Thymus (tissue), 11 donors: ENCODE measurements around the gene LBH. TPM values are rescaled to one million over a fixed set of nuclear protein-coding genes. Genes with fewer than 3 reads are reported as not detected.

ENCODE experiments used
- DNase-seq, 9 donors: peaks; one replicate each; pipeline ENCODE4 v3.0.0-alpha.2; 2013; ENCODE audit warnings: low spot score in 9 of 9, low read depth in 6 of 9, missing footprints in 1 of 9
- H3K27ac ChIP-seq, 2 donors: one replicate each; pipeline ENCODE4 v1.5.1; 2013; ENCODE audit warnings: control low read depth in 1 of 2, low read depth in 1 of 2, low read length in 1 of 2, mild to moderate bottlenecking in 1 of 2, moderate library complexity in 1 of 2
- H3K27me3 ChIP-seq, 2 donors: one replicate each; pipeline ENCODE4 v1.5.1; 2013; ENCODE audit warnings: low read length in 1 of 2; ENCODE audit not compliant: control insufficient read depth in 2 of 2, insufficient read depth in 1 of 2
- H3K36me3 ChIP-seq, 2 donors: one replicate each; pipeline ENCODE4 v1.5.1; 2013; ENCODE audit warnings: low read length in 1 of 2, mild to moderate bottlenecking in 1 of 2, moderate library complexity in 1 of 2; ENCODE audit not compliant: control insufficient read depth in 2 of 2, insufficient read depth in 2 of 2
- H3K4me1 ChIP-seq, 2 donors: one replicate each; pipeline ENCODE4 v1.5.1; 2013; ENCODE audit warnings: low read length in 2 of 2; ENCODE audit not compliant: control insufficient read depth in 2 of 2, insufficient read depth in 2 of 2
- H3K4me3 ChIP-seq, 2 donors: one replicate each; pipeline ENCODE4 v1.5.1; 2013; ENCODE audit warnings: low read length in 2 of 2, control low read depth in 1 of 2, mild to moderate bottlenecking in 1 of 2
- H3K9me3 ChIP-seq, 2 donors: one replicate each; pipeline ENCODE4 v1.5.1; 2013; ENCODE audit warnings: low read length in 1 of 2, mild to moderate bottlenecking in 1 of 2; ENCODE audit not compliant: control insufficient read depth in 2 of 2, insufficient read depth in 1 of 2
- WGBS: extraction: QIAGEN DNeasy Blood & Tissue Kit; methylation state at CpG from one replicate; pipeline ENCODE4 v1.1.7; 2013; 5-methylcytosine and 5-hydroxymethylcytosine counted together
- polyA plus RNA-seq: library from polyadenylated mRNA; stranded (reverse); fragments of 200-250 nt; gene quantifications from one replicate; pipeline ENCODE4 v1.2.3, GENCODE V29; 2013
- total RNA-seq: library from RNA; stranded (reverse); fragments of 120-200 nt; gene quantifications from one replicate; pipeline ENCODE4 v1.2.4, GENCODE V29; 2013
- donor health status: healthy.

Gene LBH
- total and polyA plus RNA-seq, 2 donors, result 88.9 to 149 TPM

DNA sequence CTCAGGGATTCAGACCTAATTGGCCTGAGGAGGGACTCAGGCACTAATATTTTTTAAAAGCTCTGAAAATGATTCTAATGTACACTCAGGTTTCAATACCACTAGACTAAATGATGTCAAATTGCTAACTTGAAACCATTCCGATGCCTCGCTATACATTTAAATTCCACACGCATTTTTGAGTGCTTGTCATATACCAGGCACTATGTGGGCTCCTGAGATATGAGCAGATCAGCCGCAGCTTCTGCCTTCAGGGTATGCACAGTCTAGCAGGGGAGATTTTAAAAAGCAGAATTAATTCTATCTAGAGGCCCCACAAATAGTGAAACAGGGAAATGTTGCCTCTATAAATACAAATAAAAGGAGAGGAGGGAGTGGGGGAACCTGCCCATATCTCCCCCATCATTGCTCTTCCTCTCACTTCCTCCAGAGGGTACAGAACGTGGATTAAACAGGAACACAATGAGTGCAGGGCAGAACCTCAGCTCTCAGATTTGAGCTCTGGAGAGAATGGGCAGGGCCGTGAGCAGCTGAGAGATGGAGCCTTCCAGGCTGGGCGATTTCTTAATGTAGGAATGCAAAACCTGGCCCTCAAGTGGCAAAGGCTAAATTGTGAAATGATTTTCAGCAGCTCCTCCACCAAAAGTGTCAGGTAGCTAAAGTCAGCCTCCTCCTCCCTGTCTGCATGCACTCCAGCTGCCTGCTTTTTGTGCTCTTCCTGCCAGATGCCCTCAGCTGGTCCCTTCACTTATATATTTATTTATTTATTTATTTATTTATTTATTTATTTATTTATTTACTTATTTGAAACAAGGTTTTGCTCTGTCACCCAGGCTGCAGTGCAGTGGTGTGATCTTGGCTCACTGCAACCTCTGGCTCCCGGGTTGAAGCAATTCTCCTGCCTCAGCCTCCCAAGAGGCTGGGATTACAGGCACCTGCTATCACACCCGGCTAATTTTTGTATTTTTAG is 24.6 kb upstream of the LBH start:
- peaks cover 8 to 20% of the 10 kb centered on the region in 2 donors for H3K4me1 ChIP-seq
- DNase-seq, result peak in 1 of 9 donors; percentile 33
- H3K9me3 ChIP-seq, result no peaks in the 10 kb centered on the region
- 77% methylated on average over 9 of the region's 9 CpGs for WGBS
- no peaks in the 10 kb centered on the region for H3K27me3 ChIP-seq
- H3K4me3 ChIP-seq, result no peak overlapping the region
- no peaks in the 10 kb centered on the region for H3K36me3 ChIP-seq
- no peak overlapping the region for H3K27ac ChIP-seq

DNA sequence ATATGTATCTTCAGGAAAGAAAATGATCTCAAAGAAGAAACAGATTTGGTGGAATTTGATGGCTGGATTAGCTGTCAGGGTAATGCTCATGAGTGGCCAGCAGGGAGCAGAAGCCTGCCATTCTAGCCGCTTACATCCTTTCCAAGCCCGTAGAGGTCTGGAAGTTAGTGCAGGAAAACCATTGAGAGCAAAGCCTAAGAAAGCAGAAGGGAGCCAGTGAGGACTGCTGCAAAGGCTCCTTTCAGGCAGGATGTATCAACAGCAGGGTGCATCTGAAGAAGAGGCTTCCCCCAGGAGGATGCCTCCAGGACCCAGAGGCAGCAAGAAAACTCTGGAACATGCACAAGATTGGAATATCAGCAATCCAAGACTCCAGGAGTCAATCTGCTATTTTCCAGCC is 22.9 kb upstream of the LBH start:
- no peaks in the 10 kb centered on the region for H3K27me3 ChIP-seq
- no peak overlapping the region for H3K4me3 ChIP-seq
- under 1% methylated on average over 2 of the region's 2 CpGs for WGBS
- H3K27ac ChIP-seq, result peak overlapping the region; percentile 22 to 69
- H3K9me3 ChIP-seq, result no peaks in the 10 kb centered on the region
- DNase-seq, result peak in 1 of 9 donors; percentile 61
- no peaks in the 10 kb centered on the region for H3K36me3 ChIP-seq
- peaks cover 8 to 22% of the 10 kb centered on the region in 2 donors for H3K4me1 ChIP-seq

DNA sequence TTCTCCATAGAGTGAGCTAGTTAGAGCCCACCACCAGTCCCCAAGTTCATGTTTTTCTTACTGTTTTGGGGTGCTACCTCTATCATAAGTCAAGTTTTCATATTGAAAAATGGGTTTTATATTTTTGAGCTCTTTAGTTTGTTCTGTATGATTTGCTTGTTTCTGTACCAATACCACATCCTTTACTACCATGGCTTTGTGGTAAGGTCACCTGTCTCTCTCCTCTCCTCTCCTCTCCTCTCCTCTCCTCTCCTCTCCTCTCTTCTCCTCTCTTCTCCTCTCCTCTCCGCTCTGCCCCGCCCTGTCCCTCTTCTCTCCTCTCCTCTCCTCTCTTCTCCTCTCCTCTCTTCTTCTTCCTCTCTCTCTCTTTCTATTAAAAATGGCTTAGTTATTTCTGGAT is 22.1 kb upstream of the LBH start:
- no peaks in the 10 kb centered on the region for H3K9me3 ChIP-seq
- no peaks in the 10 kb centered on the region for H3K36me3 ChIP-seq
- DNase-seq, result peak in 1 of 9 donors; percentile 73
- peak overlapping the region in 1 of 2 donors; percentile 22 for H3K27ac ChIP-seq
- H3K27me3 ChIP-seq, result no peaks in the 10 kb centered on the region
- no peak overlapping the region for H3K4me3 ChIP-seq
- H3K4me1 ChIP-seq, result peaks cover 8 to 22% of the 10 kb centered on the region in 2 donors
- no CpG with 5 or more reads among the region's 2 CpGs for WGBS

DNA sequence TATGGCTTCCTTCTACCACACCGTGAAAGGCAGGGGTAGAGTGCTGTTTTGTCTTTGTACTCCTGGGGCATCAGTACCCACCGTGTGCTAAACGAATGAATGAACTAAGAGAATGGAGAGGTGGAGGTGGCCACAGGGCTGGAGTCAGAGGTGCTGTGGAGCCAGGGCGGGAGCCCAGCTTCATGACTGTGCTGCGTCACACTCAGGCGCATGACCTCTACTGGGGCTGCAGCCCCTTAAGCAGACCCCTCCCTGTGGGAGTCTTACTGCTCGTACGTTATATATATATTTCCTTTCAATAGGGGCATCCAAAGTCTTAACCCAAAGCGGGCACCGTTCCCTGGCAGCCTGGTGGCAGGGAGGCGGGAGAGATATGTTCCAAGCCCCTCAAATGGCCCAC is 18.0 kb upstream of the LBH start:
- Histone ChIP-seq H3K27me3 (no peaks in the 10 kb centered on the region), H3K9me3 (no peaks in the 10 kb centered on the region), H3K27ac (no peak overlapping the region), H3K4me3 (no peak overlapping the region), H3K4me1 (peaks cover 14 to 34% of the 10 kb centered on the region in 2 donors), H3K36me3 (no peaks in the 10 kb centered on the region)
- DNase-seq, result no peak
- WGBS, result 97% methylated on average over 11 of the region's 11 CpGs

DNA sequence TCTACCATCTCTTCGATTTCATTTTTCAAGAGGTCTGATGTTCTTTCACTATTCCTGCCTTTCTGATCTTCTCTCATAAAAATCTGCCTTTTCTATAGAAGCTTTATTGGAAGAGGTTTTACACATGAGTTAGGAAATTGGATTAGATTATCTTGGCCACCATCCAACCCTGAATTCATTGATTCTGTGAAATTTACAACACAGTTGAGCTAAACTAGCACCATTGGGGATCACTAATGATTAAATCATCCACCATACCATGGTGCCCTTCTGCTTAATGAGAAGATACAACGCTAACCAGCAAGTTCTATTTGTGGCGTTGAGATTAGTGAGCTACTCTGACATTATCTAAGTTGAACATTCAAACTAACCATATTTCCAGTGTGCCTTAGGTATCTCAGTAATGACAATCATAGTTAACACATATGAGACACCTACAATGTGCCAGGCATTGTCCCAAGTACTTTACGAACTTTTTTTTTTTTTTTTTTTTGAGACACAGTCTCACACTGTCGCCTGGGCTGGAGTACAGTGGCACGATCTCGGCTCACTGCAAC is 17.3 kb upstream of the LBH start:
- 99% methylated on average over 7 of the region's 7 CpGs for WGBS
- no peaks in the 10 kb centered on the region for H3K36me3 ChIP-seq
- no peaks in the 10 kb centered on the region for H3K27me3 ChIP-seq
- peaks cover 14 to 36% of the 10 kb centered on the region in 2 donors for H3K4me1 ChIP-seq
- no peak overlapping the region for H3K4me3 ChIP-seq
- DNase-seq, result no peak
- H3K9me3 ChIP-seq, result no peaks in the 10 kb centered on the region
- H3K27ac ChIP-seq, result no peak overlapping the region

DNA sequence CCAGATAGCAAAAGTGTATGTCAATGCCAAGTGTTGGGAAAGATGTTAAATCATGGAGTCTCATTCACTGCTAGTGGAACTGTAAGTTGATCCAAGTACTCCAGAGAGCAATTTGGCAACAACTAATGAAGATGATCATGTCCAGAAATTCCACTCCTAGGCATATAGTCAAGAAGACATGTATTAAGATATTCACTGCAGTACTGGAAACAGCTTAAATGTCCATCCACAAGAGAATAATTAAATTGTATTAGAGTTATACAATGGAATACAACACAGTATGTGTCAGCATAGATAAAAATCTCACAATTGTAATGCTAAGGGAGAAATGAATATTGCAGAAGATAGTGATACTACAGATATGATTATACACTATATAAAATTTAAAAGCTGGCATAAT is 15.2 kb upstream of the LBH start:
- DNase-seq, result no peak
- Histone ChIP-seq H3K36me3 (no peaks in the 10 kb centered on the region), H3K27me3 (no peaks in the 10 kb centered on the region)

DNA sequence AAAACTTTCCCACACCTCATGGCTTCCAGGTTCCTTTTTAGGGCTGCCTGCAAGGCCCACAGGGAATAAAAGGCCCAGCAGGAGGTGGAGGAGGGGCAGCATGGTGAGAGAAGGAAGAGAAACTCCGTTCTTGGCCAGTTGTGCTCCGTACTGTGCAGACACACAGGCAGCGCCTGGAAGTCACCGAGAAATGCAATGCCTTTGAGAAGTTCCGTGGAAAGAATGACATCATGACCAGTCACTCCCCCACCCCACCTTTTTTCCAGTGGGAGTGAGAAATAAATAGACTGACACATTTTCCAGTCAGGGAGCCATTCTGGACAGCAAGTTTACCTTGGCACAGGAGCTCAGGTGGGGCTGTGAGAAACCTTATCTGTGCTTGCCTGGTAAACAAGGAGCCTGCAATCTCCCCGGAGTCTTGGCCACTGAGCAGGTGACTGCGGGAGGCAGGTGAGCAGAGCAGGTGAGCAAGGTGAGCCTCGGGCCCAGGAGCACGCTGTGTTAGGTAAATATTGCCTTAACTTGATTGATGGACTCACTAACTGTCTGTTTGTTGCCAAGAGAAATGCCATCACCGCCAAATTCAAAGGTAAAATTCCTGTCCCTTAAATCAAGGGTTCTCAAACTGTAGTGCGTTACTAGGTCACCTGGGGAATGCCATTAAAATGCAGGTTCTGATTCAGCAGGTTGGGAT is 13.5 kb upstream of the LBH start:
- Histone ChIP-seq H3K4me3 (no peak overlapping the region), H3K4me1 (peaks cover 50 to 64% of the 10 kb centered on the region in 2 donors), H3K27me3 (no peaks in the 10 kb centered on the region), H3K9me3 (no peaks in the 10 kb centered on the region), H3K36me3 (no peaks in the 10 kb centered on the region), H3K27ac (peak overlapping the region; percentile 38 to 66)
- no peak for DNase-seq
- WGBS, result 94% methylated on average over 11 of the region's 11 CpGs

More for the DNA sequence above, 15.2 kb upstream of the LBH start:
- Histone ChIP-seq H3K9me3 (no peaks in the 10 kb centered on the region), H3K4me3 (no peak overlapping the region), H3K27ac (no peak overlapping the region), H3K4me1 (peaks cover 35 to 48% of the 10 kb centered on the region in 2 donors)

DNA sequence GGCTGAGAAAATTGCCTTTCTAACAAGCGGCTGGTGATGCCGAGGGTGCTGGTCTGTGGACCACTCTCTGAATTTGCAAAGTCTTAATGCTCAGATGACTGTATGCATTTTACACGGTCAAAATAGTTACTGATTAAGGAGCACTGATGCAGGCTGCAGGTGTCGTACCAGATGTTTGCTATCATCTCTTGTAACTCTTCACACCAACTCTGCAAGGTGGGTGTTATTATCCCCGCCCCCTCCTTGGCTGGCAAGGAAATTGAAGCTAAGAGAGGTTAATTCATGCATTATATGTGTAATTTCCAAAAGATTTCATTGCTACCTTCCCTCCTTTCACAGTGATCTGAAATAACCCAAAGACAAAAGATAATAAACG is 13.0 kb upstream of the LBH start:
- Histone ChIP-seq H3K27me3 (no peaks in the 10 kb centered on the region), H3K4me1 (peaks cover 56 to 68% of the 10 kb centered on the region in 2 donors), H3K9me3 (no peaks in the 10 kb centered on the region), H3K36me3 (no peaks in the 10 kb centered on the region), H3K4me3 (no peak overlapping the region), H3K27ac (peak overlapping the region in 1 of 2 donors; percentile 38)
- WGBS, result 71% methylated on average over 6 of the region's 6 CpGs
- DNase-seq, result peak in 2 of 9 donors; percentile 58 to 69

DNA sequence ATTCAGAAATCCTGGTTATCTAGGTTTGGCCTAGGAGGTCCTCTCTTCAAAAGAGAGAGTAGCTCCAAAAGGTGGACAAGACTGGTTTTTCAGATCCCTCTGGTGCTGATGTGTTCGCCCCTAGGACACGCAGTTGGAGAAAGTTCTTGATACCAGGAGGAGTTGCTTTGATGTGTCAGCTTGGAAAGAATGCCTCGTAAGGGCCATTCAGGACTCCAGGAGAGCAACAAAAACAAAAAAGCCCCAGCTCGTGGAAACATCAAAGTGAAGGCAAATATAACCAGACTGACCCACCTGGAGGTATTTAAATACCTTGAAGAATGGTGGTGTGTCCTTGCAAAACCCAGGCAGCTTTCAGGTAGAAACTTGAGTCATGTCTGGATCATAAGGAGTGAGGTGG is 12.5 kb upstream of the LBH start:
- Histone ChIP-seq H3K4me1 (peaks cover 59 to 72% of the 10 kb centered on the region in 2 donors), H3K36me3 (no peaks in the 10 kb centered on the region), H3K4me3 (no peak overlapping the region), H3K9me3 (no peaks in the 10 kb centered on the region), H3K27me3 (no peaks in the 10 kb centered on the region), H3K27ac (no peak overlapping the region)
- DNase-seq, result no peak
- 98% methylated on average over 4 of the region's 4 CpGs for WGBS
